CD4-positive, alpha-beta T cell treated with Interleukin-6 at 100 ng/mL for 8 hours (primary cell): ENCODE results near the gene RAB11FIP3.

Source experiments
- DNase-seq: peaks from one replicate; pipeline ENCODE4 v3.0.0-alpha.2; 2020; ENCODE audit warnings: mixed read lengths, low spot score

The RAB11FIP3 gene

DNA sequence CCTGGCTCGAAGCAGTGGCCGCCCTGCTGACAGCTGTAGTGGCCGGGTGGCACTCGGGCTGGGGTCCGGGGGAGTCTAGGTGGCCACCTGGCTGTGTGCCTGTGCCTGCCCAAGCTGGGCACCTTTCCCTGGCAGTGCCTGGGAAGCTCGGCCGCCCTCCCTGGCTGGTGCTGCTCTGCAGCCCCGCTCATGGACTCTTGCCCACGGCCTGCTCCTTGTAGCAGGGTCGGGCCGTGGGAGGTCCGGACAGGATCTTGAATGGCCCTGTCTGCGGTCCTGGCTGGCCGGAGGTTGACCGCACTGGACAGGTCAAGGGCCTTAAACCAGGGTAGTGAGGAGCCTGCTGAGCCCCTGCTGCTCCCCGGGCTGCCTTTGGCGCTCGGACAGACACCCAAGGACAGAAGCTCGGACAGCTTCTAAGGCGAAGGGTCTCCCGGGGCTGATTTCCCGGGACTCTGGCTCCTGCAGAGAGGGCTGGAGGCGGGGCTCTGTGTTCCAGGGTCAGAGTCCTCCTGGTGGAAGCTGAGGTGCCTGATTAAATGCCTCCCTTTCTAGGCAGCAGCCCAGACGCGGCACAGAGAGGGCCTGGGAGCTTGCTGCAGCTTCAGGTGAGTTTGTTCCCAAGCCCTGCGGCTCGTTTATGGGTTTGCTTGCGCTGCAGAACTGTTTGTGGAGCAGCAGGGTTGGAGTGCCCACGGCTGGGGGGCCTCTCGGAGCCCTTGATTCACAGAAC lies 108.1 kb downstream of the RAB11FIP3 start:
- no peak for DNase-seq

DNA sequence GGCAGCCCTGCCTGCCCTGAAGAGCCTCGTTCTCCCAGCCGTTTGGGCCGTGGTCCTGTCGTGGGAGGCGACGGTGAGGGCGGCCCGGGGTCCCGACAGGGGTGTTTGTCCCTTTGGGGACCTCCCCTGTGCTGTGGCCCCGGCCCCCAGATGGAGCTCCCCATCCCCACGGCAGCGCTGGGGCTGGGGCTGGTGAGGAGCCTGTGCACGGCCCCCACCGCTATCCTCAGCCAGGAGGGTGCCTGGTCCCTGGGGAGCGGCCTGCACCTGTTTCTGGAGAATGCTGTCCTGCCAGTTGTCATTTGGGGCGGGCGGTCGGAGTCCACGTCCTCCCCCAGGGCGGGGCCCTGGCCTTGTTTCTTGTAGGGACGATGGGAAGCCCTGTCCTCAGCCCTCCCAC lies 108.7 kb downstream of the RAB11FIP3 start:
- no peak for DNase-seq

DNA sequence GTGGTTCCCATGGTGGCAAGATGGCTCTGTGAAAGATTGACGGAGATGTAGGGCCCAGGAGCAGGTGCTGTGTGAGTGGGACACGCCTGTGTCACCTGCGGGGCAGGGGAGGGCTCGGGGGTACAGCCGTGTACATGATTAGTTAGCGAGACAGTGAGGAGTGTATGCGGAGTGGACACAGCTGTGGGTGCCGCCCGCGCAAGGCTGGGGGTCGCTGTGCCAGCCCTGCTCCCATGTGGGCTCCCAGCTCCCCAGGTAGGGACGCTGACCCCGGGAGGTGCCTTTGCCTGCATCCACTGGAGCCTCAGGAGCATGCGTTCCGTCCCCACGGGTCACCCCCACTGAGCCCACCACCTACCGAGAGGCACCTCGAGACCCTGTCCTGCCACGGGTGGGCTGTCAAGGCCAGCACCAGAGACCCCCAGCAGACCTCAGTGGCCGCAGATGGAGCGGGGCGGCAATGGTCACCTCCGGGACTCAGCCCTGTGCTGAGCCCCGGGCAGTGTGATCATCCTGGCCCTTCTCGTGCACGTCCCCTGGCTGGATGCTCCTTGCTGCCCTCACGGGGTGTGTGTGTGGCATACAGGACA lies 109.5 kb downstream of the RAB11FIP3 start:
- DNase-seq = no peak

DNA sequence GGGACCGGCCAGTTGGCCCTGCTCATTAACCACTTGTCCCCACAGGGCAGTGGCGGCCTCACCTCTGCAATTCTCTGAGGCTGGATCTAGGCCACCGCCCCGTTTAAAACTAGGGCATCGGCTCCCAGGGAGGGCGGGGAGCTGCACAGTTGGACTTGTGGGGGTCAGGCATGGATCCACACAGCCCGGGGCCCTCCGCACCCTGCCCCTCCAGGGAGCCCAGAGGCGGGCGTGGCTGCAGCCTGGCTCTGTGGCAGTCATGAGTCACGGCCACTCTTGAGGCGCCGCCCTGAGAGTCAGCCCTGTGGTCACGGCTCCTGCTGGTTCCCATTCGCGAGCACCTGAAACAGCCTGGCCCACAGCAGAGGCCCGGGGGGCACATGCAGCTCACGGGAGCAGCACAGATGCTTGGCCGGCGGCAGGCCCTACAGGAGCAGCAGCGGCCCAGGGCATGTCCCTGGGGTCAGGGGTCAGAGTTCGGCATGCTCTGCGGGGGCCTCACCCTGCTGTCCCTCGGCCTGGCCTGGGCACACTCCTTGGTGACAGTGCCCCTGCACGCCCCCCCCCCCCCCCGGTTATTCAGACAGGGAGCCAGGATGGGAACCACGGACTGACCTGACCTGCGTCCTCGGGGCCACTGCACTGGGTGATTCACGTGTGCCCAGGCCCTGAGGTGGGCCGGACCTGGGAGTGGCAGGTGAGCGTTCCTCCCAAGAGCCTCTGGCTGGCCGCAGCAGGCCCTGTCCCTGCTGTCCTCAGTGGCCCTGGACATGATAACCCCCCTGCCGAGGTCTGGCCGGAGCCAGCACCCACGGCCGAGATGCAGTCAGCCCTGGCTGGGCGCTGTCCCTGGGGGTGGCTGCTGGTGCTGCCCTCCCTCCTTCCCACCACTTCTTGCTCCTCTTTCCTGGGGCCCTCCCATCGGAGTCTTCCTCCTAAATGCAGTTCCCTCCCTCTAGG lies 110.3 kb downstream of the RAB11FIP3 start:
- no peak for DNase-seq

DNA sequence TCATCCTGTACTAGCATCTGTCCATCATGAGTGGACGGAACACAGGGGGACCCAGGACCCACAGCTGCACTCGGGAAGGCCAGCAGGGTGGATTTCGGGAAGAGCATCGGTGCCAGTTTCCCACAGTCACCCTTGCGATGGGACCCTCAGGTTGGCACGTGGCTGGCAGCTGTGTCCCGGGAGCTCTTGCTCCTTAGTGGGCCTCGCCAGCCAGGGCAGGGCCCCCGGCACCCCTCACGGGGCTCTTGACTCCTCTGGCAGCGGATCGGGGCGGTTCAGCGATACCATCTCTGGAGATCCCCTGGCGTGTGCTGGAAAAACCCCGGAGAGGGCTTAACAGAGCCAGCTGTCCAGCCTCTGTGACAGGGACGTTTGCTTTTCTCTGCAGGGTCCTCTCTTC lies 111.3 kb downstream of the RAB11FIP3 start:
- DNase-seq = no peak

DNA sequence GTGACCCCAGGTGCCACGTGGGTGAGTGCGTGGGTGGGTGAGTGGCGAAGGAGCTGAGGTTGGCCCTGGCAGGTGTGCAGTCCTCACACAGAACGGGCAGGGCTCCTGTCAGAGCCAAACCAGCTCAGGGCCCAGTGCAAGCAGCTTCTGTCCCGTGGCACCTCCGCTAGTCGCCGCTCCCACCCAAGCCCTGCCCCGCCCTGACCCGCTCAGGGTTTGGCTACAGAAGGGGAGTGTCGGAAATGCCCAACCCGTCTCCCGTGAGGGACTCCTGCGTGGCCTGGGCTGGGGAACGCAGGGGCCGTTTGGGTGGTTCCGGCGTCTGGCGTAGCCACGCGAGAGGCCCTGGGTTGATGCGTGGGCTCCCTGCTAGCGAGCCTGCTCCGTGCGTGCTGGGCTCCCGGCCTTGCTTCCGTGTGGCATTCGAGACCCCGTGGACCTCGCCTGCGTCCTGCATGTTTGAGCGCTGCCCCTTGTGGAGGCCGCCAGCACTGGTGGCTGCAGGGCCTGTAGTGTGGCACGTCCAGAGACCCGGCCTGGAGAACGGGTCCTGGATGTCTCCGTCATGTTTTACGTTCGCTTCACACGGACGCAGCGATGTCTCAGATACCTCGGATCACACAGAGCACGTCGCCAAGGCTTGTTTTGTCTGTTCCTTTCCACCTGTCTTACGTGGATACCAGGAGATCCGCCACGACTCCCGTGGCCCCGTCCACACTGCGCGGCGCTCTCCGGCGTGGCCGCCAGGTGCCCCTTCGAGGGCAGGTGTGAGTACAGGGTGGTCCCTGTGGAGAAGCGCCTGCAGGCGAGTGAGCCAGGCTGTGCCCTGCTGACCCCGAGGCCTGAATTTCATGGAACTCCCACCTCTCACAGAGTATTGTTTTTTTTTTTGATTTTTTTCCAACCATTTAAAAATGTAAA lies 112.2 kb downstream of the RAB11FIP3 start:
- DNase-seq = no peak

DNA sequence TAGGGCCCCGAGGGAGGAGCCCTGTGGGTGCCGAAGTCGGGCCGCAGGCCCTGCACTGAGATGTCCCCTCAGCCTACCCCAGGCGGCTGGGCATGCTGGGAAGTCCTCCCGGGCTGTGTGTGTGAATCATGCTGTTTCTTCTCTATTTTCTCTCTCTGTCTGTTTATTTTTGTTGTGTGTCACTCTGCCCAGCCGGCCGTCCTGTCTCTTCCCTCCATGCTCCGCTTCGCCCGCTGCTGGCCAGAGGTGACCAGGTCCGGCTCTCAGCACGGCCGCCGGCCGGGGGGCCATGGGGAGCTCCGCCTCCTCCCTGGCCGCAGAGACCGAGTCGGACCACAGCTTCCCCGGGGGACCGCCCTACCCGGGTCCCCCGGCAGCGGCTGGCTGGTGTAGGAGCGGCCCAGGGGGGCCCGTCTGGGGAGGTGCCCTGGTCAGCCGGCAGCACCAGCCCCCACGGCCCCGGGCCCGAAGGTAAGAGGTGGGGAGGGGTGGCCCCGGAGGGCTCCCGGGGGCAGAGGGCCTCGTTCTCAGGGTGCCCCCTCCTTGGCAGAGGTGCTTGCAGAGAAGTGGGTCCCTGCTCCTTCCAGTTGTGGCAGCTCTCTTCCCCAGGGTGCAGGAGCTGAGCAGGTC lies 114.6 kb downstream of the RAB11FIP3 start:
- DNase-seq = no peak

DNA sequence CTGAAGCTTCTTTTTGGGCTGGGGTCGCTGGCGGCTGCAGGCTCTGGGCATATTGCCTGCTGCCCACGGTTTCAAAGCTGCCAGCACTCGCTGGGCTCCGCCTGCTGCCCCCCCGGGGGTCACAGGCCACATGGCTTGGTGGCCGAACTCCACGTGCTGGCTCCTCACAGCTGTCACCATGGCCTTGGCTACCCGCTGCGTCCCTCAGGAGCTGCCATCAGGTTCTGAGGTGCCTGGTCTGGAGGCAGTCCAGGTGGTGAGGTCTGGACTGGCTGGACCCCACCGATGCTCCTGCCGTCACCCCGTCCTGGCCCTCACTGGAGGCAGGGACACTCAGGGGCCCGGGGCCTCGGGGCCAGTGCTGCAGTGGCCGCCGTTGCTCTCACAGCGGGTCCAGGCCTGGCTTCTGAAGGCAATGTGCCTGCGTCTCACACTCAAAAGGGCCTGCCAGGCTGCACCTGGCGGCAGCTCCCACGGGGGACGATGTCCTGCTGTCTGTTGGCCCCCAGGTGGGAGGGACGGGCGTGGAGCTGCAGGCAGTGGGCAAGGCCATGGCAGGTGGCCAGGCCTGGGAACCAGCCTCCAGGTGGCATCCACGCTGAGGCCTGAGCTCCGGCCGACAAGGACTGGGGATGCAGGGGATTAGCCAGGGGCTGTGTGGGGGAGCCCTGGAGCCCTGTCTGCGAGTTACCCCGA lies 115.3 kb downstream of the RAB11FIP3 start:
- DNase-seq = no peak

DNA sequence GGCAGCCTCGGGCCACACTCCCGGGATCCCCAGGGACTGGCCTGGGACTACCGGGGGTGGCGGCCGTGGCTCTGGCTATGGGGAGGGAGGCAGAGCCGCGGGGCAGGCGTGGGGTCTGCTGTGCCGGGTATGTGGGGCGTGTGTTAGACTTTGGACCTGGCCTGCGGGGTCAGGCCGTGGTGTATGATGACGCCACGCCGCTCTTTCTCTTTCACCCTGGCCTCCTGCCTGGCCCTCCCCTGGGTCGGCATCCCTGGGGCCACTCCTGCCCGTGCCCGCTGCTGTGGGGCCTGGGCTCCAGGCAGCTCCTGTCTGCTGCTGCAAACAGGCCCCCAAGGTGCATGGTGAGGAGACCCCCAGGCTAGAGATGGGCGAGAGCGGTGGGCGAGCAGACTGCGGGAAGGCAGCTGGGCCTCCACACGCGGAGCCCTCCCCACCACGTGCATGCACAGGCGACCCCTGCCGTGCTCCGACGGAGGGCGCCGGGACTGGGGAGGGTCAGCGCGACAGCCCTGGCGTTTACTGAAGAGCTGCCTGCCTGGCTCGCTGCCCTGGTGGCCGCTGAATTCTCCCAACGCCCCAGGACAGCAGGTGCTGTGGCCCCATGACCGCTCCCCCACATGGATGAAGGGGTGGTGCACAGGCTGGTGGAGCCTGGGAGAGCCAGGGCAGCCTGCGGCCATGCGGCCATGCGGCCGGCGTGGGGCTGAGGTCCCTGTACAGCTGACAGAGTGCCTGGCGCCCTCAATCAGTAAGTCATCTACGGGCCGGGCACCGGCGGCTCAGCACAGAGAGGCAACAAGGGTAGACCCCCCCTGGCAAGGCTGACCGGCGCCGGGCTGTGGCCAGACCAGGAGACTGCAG lies 118.1 kb downstream of the RAB11FIP3 start:
- no peak for DNase-seq

DNA sequence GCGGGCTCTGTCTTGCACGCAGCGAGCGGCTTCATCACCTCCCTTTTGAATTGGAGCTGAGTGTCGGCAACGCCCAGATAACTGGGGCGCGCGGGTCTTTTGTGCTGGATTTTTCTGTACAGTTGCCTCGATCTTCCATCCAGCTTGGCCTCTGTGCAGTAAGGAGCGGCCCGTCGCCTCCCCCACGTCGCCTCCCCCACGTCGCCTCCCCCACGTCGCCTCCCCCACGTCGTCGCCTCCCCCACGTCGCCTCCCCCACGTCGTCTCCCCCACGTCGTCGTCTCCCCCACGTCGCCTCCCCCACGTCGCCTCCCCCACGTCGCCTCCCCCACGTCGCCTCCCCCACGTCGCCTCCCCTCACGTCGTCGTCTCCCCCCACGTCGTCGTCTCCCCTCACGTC lies 119.1 kb downstream of the RAB11FIP3 start:
- no peak for DNase-seq

DNA sequence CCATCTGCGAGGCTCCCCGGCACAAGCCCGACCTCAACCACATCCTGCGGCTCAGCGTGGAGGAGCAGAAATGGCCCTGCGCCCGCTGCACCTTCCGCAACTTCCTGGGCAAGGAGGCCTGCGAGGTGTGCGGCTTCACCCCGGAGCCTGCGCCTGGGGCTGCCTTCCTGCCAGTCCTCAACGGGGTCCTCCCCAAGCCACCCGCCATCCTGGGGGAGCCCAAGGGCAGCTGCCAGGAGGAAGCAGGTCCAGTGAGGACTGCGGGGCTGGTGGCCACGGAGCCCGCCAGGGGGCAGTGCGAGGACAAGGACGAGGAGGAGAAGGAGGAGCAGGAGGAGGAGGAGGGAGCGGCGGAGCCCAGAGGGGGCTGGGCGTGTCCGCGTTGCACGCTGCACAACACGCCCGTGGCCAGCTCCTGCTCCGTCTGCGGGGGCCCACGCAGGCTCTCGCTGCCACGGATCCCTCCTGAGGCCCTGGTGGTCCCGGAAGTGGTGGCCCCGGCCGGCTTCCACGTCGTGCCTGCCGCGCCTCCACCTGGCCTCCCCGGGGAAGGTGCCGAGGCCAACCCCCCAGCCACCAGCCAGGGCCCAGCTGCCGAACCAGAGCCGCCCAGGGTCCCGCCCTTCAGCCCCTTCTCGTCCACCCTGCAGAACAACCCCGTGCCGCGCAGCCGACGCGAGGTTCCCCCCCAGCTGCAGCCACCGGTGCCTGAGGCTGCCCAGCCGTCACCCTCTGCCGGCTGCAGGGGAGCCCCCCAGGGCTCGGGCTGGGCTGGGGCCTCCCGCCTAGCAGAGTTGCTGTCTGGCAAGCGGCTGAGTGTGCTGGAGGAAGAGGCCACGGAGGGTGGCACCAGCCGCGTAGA lies 121.7 kb downstream of the RAB11FIP3 start:
- DNase-seq = peak; percentile 37

DNA sequence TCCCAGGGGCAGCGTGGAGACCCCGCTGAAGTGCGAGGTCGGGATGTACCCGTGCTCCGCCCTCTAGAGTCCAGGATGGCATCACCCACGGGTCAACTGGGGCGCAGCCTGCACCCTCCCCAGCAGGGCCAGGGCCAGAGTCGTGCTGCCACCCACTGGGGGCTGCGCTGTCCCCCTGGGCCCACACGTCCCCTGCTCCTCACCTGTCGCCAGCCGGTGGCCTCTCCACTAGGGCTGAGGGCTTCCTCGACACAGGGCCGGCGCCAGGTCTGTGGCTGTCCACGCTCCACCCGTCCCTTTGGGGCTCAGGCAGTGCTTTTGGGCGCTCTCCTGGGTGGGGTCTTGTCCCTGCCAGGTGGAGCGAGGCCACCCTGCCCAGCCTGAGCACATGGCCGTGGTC lies 123.1 kb downstream of the RAB11FIP3 start:
- no peak for DNase-seq

DNA sequence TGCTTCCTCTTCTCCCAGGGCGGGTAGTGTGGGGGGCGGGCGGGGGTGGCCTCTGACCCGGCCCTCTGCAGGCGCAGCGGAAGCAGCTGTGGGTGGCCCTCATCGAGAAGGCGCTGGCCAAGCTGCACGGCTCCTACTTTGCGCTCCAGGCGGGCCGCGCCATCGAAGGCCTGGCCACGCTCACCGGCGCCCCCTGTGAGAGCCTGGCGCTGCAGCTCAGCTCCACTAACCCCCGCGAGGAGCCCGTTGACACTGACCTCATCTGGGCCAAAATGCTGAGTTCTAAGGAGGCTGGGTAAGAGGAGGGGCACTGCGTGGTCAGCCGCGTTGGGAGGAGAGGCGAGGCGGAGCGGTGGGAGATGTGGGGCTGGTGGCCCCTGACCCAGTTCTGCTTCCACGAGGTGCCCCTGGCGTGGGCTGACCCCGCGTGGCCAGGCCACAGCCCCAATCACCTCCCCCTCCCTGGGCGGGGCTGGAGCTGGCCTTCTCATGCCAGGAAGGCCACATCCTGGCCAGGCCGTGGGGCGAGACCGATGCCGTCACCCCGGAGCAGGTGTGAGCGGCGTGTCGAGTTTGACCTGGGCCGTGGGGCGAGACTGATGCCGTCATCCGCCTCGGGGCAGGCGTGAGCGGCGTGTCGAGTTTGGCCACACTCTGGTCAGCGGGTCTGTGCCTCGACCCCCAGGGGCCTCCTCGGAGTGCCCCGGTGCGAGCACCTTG lies 124.3 kb downstream of the RAB11FIP3 start:
- no peak for DNase-seq

DNA sequence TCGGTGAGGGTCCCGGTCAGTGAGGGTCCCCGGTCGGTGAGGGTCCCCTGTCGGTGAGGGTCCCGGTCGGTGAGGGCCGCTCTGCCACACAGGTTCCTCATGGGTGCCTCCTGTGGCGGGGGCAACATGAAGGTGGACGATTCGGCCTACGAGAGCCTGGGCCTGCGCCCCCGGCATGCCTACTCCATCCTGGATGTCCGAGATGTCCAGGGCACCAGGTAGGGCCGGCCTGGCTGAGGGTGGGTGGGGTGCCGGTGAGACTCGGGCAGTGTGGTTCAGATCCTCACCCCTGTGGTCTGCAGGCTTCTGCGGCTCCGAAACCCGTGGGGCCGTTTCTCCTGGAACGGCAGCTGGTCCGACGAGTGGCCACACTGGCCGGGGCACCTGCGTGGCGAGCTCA lies 125.8 kb downstream of the RAB11FIP3 start:
- no peak for DNase-seq

DNA sequence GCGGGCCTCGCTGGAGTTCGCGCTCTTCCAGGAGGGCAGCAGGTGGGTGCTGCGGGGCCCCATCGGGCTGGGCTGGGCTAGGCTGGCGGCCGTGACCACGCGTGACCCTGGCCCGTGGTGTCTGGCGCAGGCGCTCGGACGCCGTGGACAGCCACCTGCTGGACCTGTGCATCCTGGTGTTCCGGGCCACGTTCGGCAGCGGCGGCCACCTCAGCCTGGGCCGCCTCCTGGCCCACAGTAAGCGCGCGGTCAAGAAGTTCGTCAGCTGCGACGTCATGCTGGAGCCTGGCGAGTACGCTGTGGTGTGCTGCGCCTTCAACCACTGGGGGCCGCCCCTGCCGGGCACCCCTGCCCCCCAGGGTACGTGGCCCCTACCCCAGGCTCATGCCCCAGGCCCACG lies 126.7 kb downstream of the RAB11FIP3 start:
- no peak for DNase-seq

DNA sequence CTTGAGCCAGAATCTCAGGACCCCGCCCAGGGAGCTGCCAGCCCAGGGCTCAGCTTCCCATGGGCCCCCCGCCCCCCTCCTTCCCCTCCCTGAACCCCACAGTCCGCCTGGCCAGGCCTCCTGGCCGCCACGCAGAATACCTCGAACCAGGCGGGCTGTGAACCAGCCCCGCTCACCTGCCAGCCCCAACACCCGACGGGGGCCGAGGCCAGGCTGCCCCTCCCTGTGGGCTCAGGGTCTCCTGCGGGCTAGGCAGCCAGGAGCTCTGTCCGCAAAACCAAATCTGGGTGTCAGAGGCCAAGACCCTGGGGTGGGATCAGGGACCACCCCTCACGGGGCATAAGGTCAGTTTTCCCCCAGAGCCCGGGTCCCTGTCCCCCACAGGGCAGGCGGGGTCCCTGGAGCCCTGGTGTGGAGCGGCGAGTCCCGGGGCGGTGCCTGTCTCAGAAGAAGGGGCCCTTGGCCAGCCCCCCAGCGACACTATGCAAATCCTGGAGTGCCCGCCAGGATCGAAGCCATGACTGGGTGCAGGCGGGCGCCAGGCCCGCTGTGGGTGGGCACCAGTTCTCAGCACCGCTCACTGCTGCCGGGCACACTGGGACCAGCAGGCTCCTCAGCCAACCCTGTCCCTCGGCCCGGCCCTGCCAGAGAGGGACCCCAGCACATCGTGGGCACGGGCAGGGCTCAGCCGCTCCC lies 128.3 kb downstream of the RAB11FIP3 start:
- DNase-seq = no peak

DNA sequence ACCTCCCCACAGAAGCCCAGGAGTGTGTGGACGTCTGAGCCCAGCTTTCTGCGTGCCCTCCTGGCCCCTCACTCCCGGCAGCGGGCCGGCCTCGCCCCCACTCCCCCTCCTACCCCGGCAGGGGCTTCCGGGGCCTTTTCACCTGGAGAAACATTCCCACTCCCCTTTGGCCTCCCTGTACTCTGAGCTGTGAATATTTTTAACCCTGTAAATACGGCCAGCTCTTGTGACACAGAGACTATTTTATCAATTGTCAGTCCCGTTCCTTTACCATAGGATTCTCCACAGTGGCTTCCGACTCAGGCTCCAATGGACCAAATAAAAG lies 128.8 kb downstream of the RAB11FIP3 start:
- no peak for DNase-seq
